HG02798 (cell line): ENCODE measurements around the gene RNU6-9.

Experiments used
- ATAC-seq: cut with Tn5 transposase; IDR thresholded peaks from one replicate; pipeline ENCODE4 v1.9.1; 2021; ENCODE audit warnings: mild to moderate bottlenecking; ENCODE audit not compliant: unreplicated experiment, poor library complexity

The RNU6-9 gene

GRCh38 chr19:931860-932647 is 38.8 kb downstream of the RNU6-9 start:
- ATAC-seq = no peak

GRCh38 chr19:932648-933552 is 39.6 kb downstream of the RNU6-9 start:
- no peak for ATAC-seq

- ATAC-seq = no peak
Observed at GRCh38 chr19:933553-933882, 40.2 kb downstream of the RNU6-9 start.

GRCh38 chr19:934197-934840 is 41.0 kb downstream of the RNU6-9 start:
- ATAC-seq = no peak

- ATAC-seq = no peak
Observed at GRCh38 chr19:934865-935479, 41.7 kb downstream of the RNU6-9 start.

GRCh38 chr19:936175-936546 is 42.9 kb downstream of the RNU6-9 start:
- no peak for ATAC-seq

- no peak for ATAC-seq
Observed at GRCh38 chr19:937259-937694, 44.0 kb downstream of the RNU6-9 start.

GRCh38 chr19:938233-938923 is 45.1 kb downstream of the RNU6-9 start:
- no peak for ATAC-seq

GRCh38 chr19:939439-939838 is 46.2 kb downstream of the RNU6-9 start:
- ATAC-seq = no peak

- no peak for ATAC-seq
Observed at GRCh38 chr19:939922-940321, 46.6 kb downstream of the RNU6-9 start.

- ATAC-seq = peak; percentile 32
Observed at GRCh38 chr19:940591-941291, 47.5 kb downstream of the RNU6-9 start.

GRCh38 chr19:941292-942132 is 48.2 kb downstream of the RNU6-9 start:
- ATAC-seq = no peak

GRCh38 chr19:942133-942645 is 48.9 kb downstream of the RNU6-9 start:
- ATAC-seq = no peak
